NCI-H1436 (cell line): ENCODE data around the gene MSX2.

Experiments
- DNase-seq: peaks from one replicate; lab custom pipeline; 2025; lab: John Stamatoyannopoulos, UW

MSX2 gene

DNA sequence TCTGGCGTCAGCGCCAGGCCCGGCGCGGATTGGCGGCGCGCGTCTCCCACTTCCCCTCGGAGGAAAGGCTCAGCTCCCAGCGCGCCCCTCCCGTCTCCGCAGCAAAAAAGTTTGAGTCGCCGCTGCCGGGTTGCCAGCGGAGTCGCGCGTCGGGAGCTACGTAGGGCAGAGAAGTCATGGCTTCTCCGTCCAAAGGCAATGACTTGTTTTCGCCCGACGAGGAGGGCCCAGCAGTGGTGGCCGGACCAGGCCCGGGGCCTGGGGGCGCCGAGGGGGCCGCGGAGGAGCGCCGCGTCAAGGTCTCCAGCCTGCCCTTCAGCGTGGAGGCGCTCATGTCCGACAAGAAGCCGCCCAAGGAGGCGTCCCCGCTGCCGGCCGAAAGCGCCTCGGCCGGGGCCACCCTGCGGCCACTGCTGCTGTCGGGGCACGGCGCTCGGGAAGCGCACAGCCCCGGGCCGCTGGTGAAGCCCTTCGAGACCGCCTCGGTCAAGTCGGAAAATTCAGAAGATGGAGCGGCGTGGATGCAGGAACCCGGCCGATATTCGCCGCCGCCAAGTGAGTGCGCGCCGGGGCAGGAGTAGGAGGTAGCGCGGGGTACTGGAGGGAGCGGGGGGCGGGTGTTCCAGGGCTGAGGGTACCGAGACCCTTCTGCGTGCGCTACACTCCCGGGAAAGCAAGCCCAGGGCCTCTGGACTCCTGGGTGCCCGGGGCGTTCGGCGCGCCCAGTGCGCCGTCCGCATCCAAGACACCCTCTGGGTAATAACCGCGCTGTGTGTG is at the start of gene MSX2:
TSS of gene MSX2 (plus strand) at position 99 of the 777 bp plus-strand sequence. CDS start at position 177, 78 bp downstream.
- DNase-seq = no peak

DNA sequence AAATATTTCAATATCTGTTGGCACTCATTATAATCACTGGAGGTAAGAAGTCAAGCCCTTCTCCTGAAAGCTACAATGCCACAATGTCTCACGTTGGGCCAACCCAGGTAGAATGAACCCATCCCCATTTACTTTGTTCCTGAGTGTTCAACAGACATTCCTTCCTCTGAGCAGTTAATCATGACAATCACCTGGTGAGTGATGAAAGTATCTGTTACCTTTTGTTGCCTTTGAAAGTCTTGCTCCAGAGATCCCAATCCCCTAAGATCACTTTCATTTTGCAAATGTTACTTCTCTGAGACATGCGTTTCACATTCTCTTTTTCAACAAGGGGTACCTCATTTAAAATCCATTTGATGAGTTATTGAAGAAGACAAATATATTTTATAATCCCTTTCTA is 49.3 kb upstream of the MSX2 start:
- DNase-seq = no peak

DNA sequence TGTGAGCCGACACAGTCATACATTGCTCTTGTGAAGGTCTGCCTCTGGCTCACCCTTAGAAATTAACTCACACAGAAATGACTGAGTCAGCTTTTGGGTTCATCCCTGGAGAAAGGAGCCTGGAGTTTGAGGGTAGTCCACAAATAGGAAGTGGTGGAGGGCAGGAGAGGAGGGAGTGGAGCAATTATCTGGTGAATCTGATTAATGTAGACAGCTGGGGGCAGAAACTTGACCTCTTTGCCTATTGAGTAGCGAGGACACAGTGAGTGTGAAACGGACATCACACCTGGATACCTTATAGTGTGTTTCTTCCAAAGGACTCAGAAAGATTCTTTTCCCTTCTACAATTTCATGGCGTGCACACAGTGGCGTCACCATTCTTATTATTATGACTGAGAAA is 48.5 kb upstream of the MSX2 start:
- no peak for DNase-seq

DNA sequence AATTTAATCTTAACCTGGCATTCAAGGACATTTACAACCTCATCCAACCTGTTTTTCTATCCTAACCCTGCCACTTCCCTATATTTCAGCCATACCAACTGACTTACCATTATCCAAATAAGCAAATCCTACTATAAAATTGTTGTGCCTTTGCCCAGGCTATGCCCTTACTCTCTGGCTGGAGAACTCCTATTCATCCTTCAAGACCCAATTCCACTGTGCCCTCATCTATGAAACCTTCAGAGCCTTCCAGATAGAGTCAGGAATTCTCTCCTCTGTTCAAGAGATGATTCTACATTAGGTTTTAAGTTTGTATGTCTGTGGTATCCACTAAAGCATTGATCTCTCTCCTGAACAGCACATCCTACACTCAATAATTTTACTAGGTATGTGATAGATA is 46.3 kb upstream of the MSX2 start:
- DNase-seq = no peak

DNA sequence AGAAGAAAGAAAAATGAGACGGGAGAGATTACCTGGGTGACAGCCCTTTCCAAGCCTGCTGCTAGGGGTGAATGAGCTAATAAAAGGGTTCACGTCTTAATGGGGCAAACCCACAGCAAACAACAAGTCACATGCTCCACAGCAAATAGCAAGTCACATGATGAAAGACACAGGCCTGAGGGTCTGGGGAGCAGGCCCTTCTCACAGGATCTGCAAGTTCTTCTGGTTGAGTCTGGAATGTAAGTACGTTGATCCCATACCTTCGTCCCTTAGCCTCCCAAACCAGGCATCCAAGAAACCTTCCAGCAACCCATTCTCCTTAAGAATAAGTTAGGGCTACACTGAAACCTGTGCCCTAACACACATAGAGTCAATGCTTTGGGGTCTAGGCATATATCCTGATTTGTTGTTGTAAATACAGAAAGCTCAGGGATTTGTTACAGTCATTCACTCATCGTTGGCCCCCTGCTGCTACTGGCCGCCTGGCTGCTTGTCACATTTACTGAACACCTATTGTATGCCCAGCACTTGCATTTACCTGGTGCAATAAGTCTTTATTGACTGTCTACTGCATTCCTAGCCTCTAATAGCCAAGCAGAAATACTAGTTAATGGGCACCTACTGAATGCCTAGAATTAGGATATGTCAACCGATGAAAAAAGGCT is 43.3 kb upstream of the MSX2 start:
- DNase-seq = no peak

DNA sequence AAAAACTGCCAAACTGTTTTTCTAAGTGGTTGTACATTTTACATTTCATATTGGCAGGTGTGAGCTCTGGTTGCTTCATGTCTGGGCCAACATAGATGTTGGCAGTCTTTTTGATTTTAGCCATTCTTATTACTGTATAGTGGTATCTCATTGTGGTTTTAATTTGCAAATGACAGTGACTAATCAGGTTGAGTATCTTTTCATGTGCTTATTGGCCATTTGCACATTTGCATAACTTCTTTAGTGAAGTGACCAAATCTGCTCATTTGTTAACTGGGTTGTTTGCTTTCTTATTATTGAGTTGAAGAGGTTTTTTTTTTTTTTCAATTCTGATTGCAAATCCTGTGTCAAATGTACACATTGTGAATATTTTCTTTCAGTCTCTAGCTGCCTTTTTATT is 36.9 kb upstream of the MSX2 start:
- no peak for DNase-seq

DNA sequence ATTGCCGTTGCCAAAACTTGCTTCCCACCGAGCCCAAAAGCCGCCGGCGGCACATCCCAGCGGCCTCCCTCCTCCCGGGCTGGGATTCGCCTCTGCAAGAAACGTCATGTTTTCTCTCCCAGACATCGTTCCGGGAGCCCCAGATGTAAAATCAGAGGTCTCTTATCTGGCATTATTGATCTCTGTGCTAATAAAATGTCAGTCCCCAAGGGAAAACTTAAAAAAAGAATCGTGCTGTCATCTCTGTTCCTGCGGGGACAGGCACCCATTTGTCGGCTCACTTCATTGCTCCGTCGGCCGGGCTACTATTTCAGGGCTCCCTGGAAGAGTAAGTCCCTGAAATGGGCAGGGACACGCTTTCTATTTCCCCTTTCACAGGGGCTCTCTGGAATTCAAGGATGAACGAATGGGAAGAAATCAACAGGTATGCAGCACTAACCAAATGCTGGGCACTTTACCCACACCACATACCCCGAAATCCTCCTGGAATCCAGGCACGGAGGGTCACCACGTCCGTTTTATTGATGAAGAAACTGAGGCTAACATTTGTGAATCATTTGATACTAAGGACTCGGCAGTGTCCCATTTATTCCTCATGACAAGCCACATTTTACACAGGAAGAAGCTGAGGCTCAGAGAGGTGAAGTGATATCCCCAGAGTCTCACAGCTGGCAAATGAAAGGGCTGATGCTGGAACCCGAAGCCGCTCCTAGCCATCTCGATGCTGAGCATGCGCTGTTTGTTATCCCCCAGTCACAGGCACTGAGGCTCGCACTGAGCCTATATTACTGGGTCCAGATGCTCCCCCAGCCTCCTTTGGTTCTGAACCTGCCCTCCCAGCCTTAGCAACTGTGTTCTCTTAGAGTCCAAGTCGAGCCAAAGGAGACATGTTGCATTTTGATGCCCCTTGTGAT is 35.7 kb upstream of the MSX2 start:
- DNase-seq = no peak

DNA sequence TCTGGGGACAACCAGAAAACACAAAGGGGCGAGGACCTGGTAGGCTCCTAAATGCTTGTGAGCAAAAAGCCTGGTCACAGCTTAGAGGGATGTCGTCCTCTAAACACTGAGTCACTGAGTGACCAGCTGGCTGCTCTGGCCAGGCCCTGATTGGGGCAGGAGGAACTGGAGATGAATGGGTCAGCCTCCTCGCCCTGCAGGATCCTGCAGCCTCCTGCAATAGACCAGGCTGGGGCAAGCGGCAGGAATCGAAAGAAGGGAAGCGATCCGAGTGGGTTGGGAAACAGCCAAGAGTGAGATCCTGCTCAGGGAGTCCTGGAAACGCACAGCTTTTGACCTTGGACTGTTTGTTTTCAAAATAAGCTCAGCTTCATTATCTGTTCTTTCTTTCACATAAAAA is 34.1 kb upstream of the MSX2 start:
- DNase-seq = no peak

DNA sequence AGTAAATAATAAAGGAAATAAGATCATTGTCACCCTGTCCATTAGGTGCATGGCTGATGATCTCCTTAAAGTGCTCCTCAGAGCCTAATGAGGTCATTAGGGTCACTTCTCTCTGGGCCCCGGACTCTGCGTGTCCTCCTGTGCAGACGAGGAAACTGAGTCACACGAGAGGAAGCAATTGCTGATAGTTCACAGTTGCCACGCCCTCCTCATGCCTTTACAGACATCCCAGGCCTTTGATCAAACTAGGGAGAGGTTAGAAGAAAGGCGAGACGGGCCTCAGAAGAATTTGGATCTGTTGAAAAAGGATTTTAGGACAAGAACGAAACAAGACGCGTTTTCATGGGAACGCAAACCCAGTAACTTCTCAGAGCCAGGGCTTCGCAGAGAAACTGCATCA is 32.0 kb upstream of the MSX2 start:
- DNase-seq = no peak

DNA sequence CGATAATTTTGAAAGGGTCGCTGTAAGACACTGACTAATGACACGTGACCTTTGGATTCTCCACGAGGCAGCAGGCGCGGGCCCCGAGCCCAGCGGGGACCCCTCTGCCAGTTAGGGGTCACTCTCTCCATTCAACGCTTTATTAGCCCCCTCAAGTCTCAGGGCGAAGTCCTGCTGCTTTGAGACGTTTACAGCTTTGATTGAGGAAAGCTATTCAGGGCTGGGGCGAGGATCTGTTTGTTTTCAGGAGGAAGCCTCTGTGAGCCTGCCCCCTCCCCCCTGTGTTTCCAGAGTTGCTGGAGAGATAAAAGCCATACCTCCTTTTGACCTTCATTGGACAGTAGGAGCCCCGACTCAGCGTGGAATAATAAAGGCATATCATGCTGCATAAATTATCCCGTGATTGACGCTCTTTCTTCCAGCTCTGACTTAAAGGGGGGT is 31.4 kb upstream of the MSX2 start:
- DNase-seq = no peak

DNA sequence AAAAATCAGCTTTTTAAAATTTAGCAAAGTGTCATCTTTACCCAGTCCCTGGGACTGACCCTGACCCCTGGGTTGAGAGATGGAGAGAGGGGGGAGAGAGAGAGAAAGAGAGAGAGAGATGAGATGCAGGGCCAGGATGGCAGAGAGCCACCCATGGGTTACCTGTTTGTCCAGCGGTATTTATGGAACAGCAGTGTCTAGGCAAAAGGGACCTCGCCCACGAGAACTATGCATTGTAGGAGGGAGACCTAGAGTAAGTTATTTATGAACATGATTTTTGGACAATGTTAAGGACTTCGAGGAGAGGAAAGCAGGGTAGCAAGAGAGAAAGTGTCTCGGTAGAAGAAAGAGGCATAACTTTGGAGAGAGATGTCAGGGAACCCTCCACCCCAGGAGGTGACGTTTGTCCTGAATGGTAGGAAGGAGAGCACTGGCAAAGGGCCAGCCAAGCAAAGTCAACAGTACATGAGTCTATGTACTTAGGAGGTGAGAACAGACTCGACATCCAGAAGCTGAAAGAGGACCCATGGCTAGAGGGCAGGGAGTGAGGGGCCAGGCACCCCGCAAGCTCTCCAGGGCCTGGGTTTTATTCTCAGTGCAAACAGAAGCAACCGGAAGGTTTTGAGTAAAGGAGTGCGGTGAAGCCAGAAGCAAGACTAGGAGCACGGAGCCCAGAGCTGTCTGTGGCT is 30.5 kb upstream of the MSX2 start:
- DNase-seq = no peak

DNA sequence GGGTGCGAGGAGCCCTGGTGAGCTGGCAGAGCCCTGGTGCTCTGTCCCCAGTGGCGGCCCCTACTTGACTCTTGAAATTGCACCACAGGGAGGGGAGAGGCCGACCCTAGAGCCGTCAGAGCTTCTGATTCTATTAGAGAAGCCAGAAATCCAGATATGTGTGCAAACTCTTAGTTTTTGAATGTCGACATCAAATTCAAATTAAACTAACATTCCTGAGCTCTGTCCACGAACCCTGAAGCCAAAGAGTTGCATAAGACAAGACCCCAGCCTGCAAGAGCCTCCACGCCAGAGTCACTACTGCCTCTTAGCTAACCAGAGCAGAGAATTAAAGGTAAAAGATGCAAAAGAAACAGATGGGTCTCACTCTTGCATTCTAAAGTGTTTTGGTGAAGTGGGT is 29.8 kb upstream of the MSX2 start:
- DNase-seq = no peak

DNA sequence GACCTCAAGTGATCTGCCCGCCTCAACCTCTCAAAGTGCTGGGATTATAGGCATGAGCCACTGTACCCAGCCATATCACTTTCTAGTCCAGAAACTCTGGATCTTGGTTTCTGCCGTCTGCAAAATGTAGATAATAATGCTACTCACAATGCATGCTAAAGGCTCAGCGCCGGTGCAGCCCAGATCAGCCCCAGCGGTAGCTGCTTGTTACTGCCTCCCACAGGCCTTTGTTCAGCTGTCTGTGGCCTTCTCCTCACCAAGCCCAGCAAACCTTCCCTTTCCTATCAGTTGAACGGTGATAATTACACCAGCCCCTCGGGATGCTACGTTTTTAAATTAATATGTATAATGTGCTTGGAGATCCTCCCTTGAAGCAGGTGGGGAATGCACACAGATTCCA is 26.2 kb upstream of the MSX2 start:
- DNase-seq = no peak

DNA sequence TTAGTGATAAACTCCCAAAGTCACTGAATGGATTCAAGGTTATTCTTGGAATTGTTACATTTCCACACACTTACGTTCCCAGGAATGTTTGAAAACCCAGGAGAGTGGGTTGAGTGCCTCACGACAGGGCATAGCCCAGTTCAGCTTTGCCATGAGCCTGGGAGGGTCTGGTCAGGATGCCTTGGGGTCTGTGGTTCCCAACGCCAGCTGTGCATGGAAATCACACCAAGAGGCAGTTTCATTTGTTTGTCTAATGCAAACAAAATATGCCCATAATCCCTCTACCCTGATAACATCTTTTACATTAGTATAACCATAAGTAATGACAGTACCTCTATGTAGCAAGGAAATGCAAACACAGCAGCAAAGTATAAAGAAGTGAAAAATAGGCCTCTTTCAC is 25.3 kb upstream of the MSX2 start:
- no peak for DNase-seq

DNA sequence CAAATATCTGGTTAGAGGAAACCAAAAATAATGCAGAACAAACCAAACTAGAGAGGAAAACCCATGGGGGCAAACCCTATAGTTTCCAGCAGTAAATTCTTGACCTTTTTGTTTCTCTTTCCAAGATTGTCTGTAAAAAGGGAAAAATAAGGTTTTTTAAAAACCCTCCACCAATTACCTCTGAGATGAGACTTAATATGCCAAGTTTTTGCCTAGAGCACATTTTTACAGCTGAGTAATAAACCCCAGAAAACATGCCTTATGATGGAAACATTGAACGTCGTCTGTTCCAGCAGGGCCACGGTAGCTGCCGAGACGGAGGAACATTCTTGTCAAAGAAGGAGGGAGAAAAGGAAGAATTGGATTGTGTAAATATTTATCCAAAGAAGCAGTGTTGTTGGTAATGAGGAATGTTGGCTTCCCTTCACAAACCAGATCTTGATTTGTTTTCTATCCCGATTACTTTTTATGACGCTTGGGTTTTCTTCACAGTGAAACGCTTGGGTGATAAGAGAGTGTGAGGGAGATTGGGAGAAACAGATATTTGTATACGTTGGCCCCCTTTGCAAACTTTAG is 17.3 kb upstream of the MSX2 start:
- no peak for DNase-seq

DNA sequence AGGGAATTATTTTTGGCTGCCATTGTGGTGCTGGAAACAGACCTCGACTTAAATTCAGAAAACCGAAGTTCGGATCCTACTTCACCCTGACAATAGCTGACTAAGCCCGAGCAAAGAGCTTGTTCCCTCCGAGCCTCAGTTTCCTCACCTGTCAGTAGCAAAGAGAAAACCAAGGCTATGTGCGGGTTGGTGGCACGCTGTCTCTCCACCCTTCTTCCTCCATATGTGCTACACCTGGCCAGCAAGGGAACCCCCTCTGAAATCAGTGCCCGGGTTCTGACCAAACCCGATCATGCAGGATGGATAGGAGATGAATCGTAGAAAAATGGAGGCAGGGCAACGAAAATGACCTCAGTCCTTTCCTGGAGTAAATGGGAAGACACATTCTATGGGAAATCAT is 16.7 kb upstream of the MSX2 start:
- no peak for DNase-seq

DNA sequence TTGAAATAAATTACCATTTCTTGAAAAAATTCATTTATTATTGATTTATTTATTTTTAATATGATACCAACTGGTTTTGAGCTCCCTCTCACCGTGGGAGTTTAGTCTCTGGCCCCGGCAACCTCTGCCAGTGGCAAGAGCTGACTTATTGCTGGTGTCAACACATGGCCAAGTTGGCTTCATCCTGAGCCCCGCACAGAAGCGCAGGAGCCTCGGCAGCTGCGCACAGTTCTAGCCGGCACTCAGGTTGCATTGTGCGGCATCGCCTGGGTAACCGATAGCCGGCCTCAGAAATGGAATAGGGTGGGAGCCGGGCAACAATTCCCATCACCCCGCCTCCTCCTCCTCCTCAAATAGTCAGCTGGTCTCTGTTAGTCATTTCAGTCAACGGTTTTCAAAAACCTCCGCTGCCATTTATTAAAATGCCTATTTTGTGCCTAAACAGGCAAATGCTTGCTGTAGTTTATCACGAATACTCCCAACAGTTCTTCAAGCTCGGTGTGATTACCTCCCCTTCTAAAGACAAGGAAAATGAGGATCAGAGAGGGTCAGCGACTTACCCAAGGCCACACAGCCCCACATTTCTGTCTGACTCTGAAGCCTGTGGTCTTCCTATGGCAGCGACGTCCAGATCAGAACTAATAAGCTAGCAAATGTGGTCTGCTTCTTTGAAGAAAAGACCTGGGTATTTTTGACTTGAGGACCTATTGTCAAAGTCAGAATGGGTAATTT is 15.7 kb upstream of the MSX2 start:
- no peak for DNase-seq

DNA sequence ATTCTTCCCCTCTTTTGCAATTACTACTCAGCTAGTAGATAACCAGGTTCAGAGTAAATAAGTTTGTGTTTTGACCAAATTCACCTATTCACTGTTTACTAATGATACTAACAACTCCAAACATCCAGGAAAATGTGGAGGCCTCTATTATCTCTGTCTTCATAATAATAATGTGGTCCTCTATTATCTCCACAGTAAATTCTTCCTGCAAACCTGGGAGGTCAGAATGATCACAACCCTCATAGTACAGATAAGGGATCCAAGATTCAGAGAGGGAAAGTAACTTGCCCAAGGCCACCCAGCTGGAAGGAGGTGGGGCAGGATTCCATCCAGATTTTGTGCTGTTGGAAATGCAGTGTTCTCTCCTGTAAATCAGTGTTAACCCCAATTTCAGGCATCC is 9.6 kb upstream of the MSX2 start:
- DNase-seq = no peak

DNA sequence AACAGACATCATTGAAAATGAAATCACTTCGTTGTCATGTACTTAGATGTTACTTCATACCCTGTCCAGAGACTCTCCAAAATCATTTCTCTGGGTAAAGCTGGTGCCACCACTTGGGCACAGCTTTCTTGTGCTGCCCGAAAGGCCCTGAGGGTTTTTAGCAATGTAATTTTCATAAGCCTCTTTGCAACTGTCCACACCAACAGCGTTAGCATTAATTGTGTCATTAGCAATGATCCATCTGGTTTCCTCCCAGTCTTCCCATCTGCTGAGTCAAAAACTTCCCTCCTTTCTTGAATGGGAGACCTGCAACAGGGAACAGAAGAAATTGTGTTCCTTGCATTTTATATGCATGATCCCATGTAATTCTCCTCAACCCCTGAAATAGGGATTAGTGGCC is 8.6 kb upstream of the MSX2 start:
- no peak for DNase-seq

DNA sequence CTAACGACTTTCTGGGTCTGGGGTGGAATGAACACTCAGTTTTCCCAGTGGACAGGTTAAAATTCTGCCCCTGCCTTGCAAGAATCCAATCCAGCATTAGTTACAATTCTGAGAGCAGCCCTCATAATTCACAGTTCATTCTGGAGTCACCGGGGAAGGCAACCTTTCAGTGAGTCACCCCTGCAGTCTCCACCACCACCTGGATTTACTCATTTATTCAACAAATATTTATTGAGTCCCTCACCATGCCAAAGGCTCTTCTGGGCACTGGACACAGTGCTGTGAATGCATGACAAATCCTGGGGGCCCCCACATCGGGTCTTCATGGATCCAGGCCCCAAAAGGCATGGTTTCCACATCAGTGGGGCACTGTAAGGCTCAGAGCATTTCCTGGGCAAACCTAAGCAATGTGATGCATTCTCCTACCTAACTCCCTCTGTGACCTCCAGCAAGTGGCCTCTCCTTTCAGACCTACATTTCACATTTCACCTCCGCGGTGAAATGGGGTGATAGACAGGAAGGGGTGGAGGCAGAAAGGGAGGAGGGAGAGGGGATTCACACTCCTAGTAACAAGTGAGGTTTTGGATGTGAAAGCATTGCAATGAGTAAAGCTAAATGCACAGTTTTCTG is 6.4 kb upstream of the MSX2 start:
- no peak for DNase-seq
